Liver (tissue), 9 donors: ENCODE measurements around the gene SAPCD2. TPM values are rescaled to one million over a fixed set of nuclear protein-coding genes. Genes with fewer than 3 reads are reported as not detected.

ENCODE experiments used
- DNase-seq: peaks from one replicate; pipeline ENCODE4 v3.0.0-alpha.2; 2017; ENCODE audit warnings: low spot score
- H3K27ac ChIP-seq, 2 donors: one replicate each; pipeline ENCODE4 v1.7.0; 2013; ENCODE audit warnings: inconsistent platforms in 2 of 2, low read length in 2 of 2, control low read depth in 1 of 2, low read depth in 1 of 2, mild to moderate bottlenecking in 1 of 2
- H3K27me3 ChIP-seq, 4 donors: one replicate each; pipeline versions ENCODE4 v1.6.1 to v1.7.0; 2013; ENCODE audit warnings: low read length in 3 of 4, inconsistent platforms in 1 of 4, mild to moderate bottlenecking in 1 of 4, moderate library complexity in 1 of 4; ENCODE audit not compliant: control insufficient read depth in 4 of 4, insufficient read depth in 4 of 4
- H3K36me3 ChIP-seq, 4 donors: one replicate each; pipeline versions ENCODE4 v1.6.1 to v1.7.0; 2013; ENCODE audit warnings: low read length in 3 of 4, mild to moderate bottlenecking in 3 of 4, low read depth in 1 of 4, moderate library complexity in 1 of 4; ENCODE audit not compliant: control insufficient read depth in 4 of 4, insufficient read depth in 3 of 4
- H3K4me1 ChIP-seq, 4 donors: one replicate each; pipeline versions ENCODE4 v1.6.1 to v1.7.0; 2013; ENCODE audit warnings: low read length in 3 of 4, mild to moderate bottlenecking in 3 of 4, moderate library complexity in 1 of 4; ENCODE audit not compliant: control insufficient read depth in 4 of 4, insufficient read depth in 4 of 4
- H3K4me3 ChIP-seq, 3 donors: one replicate each; pipeline versions ENCODE4 v1.6.1 to v1.7.0; 2013; ENCODE audit warnings: low read length in 3 of 3, control low read depth in 1 of 3, low read depth in 1 of 3, mild to moderate bottlenecking in 1 of 3
- H3K9ac ChIP-seq, 2 donors: one replicate each; pipeline ENCODE4 v1.7.0; 2013; ENCODE audit warnings: low read length in 2 of 2, mild to moderate bottlenecking in 2 of 2, moderate library complexity in 2 of 2, control low read depth in 1 of 2, low read depth in 1 of 2
- H3K9me3 ChIP-seq, 4 donors: one replicate each; pipeline versions ENCODE4 v1.6.1 to v1.7.0; 2013; ENCODE audit warnings: low read length in 3 of 4; ENCODE audit not compliant: control insufficient read depth in 4 of 4
- FOXA1 ChIP-seq: IDR thresholded peaks from 2 replicates; pipeline ENCODE4 v1.6.1; 2016; ENCODE audit warnings: antibody characterized with exemption
- FOXA2 ChIP-seq: IDR thresholded peaks from 2 replicates; pipeline ENCODE4 v1.6.1; 2016; ENCODE audit warnings: antibody characterized with exemption
- GABPA ChIP-seq, 2 donors: IDR thresholded peaks in 1 of 2; conservative IDR thresholded peaks in 1 of 2; 2 replicates each; pipeline ENCODE4 v1.6.1; 2016; ENCODE audit warnings: antibody characterized with exemption in 2 of 2, mild to moderate bottlenecking in 1 of 2, moderate library complexity in 1 of 2
- HNF4A ChIP-seq, 2 donors: conservative IDR thresholded peaks; 2 replicates each; pipeline ENCODE4 v1.6.1; 2016; ENCODE audit warnings: antibody characterized with exemption in 2 of 2, mild to moderate bottlenecking in 2 of 2
- HNF4G ChIP-seq: IDR thresholded peaks from 2 replicates; pipeline ENCODE4 v1.6.1; 2016; ENCODE audit warnings: antibody characterized with exemption
- NR2F2 ChIP-seq: IDR thresholded peaks from 2 replicates; pipeline ENCODE4 v1.6.1; 2016; ENCODE audit warnings: antibody characterized with exemption
- RAD21 ChIP-seq, 2 donors: IDR thresholded peaks; 2 replicates each; pipeline ENCODE4 v1.6.1; 2016; ENCODE audit warnings: antibody characterized with exemption in 2 of 2, mild to moderate bottlenecking in 2 of 2
- RXRA ChIP-seq, 2 donors: IDR thresholded peaks; 2 replicates each; pipeline ENCODE4 v1.6.1; 2017 to 2018; ENCODE audit warnings: antibody characterized with exemption in 2 of 2, mild to moderate bottlenecking in 1 of 2
- SP1 ChIP-seq: IDR thresholded peaks from 2 replicates; pipeline ENCODE4 v1.6.1; 2018; ENCODE audit warnings: antibody characterized with exemption, mild to moderate bottlenecking
- TAF1 ChIP-seq: conservative IDR thresholded peaks from 2 replicates; pipeline ENCODE4 v1.6.1; 2016; ENCODE audit warnings: antibody characterized with exemption, mild to moderate bottlenecking
- YY1 ChIP-seq: IDR thresholded peaks from 2 replicates; pipeline ENCODE4 v1.6.1; 2016; ENCODE audit warnings: antibody characterized with exemption, mild to moderate bottlenecking
- WGBS: extraction: QIAGEN DNeasy Blood & Tissue Kit; methylation state at CpG from one replicate; pipeline ENCODE4 v1.1.7; 2013; 5-methylcytosine and 5-hydroxymethylcytosine counted together
- polyA plus RNA-seq, 2 donors: library from polyadenylated mRNA; stranded (reverse) in 1 of 2; unstranded in 1 of 2; fragments of 200-250 nt in 1 of 2; fragments of >200 nt in 1 of 2; fragmentation: Nextera tagmentation in 1 of 2; extraction: Ambion mirVana in 1 of 2; gene quantifications; one replicate each; pipeline versions ENCODE4 v1.2.1 to v1.2.3, GENCODE V29; 2013 to 2015
- total RNA-seq, 2 donors: library from RNA; depleted of rRNA; stranded (reverse); fragments of >200 nt; gene quantifications; one replicate each; pipeline ENCODE4 v1.2.3, GENCODE V29; 2014
- TF ChIP-seq, protein P1 (sequence below): fragments of 150-350 bp; IDR thresholded peaks from 2 replicates; pipeline ENCODE4 v1.5.1; 2017; ENCODE audit warnings: improper control_type of control experiment, low read depth, low read length; ENCODE audit not compliant: missing input control
- TF ChIP-seq, protein P2 (sequence below): IDR thresholded peaks from 2 replicates; pipeline ENCODE4 v1.6.1; 2016; ENCODE audit warnings: antibody characterized with exemption
- TF ChIP-seq, protein P3 (sequence below): IDR thresholded peaks from 2 replicates; pipeline ENCODE4 v1.6.1; 2016; ENCODE audit warnings: antibody characterized with exemption, mild to moderate bottlenecking
- TF ChIP-seq, protein P4 (sequence below): IDR thresholded peaks from 2 replicates; pipeline ENCODE4 v1.6.1; 2016; ENCODE audit warnings: antibody characterized with exemption
- TF ChIP-seq, protein P5 (sequence below): IDR thresholded peaks from 2 replicates; pipeline ENCODE4 v1.6.1; 2016; ENCODE audit warnings: antibody characterized with exemption
- donor health status: healthy.
- donor health status: healthy.
- donor health status: healthy.
- donor health status: healthy.
- donor health status: healthy.

The SAPCD2 gene
- total and polyA plus RNA-seq, 4 donors: 0.06 to 1.8 (median 0.23) TPM

DNA sequence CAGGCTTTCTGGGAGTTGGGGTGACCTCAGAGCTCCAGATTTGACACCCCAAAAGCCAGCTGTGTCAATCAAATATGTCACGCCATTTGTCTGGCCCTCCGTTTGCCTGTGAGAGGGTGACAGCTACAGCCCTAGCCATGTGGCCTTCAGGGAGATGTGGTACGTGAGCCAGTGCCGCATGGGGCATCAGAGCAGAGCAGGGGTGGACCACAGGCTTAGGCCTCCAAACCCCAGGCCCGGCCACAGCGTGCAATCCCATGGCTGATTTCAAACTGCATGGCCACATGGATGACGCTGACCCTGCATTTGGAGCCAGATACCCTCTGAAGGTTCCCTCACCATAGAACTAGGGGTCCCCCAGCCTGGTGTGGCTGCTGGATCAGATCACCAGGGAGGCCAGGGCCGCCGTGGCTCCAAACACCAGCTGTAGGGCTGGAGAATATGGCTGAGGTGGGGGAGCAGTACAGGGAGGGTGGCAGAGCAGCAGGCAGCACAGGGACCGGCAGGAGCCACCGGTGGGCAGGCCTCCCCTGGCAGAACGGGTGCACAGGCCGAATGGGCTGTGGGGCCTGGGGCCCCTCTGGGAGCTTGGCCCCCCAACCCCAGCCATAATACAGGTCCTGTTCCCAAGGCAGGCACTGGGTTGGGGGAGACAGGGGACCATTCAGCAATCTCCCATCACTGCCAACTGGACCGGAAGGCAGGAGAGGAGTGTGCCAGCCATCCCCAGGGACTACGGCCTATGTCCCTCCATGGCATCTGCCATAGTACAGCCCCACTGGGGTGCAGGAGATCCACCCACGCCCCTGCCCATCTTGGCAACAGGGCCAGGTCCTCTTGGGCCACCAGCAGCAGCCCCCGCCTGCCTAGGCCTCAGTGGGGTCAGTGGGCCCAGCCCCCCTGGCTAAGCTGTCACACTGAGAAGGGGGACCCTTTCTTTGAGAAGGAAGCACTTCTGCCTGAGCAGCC, 1.5 kb downstream of the SAPCD2 start (continued):
- TF ChIP-seq, protein P1, sequence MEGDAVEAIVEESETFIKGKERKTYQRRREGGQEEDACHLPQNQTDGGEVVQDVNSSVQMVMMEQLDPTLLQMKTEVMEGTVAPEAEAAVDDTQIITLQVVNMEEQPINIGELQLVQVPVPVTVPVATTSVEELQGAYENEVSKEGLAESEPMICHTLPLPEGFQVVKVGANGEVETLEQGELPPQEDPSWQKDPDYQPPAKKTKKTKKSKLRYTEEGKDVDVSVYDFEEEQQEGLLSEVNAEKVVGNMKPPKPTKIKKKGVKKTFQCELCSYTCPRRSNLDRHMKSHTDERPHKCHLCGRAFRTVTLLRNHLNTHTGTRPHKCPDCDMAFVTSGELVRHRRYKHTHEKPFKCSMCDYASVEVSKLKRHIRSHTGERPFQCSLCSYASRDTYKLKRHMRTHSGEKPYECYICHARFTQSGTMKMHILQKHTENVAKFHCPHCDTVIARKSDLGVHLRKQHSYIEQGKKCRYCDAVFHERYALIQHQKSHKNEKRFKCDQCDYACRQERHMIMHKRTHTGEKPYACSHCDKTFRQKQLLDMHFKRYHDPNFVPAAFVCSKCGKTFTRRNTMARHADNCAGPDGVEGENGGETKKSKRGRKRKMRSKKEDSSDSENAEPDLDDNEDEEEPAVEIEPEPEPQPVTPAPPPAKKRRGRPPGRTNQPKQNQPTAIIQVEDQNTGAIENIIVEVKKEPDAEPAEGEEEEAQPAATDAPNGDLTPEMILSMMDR: no peak
- no peak for TF ChIP-seq SP1

DNA sequence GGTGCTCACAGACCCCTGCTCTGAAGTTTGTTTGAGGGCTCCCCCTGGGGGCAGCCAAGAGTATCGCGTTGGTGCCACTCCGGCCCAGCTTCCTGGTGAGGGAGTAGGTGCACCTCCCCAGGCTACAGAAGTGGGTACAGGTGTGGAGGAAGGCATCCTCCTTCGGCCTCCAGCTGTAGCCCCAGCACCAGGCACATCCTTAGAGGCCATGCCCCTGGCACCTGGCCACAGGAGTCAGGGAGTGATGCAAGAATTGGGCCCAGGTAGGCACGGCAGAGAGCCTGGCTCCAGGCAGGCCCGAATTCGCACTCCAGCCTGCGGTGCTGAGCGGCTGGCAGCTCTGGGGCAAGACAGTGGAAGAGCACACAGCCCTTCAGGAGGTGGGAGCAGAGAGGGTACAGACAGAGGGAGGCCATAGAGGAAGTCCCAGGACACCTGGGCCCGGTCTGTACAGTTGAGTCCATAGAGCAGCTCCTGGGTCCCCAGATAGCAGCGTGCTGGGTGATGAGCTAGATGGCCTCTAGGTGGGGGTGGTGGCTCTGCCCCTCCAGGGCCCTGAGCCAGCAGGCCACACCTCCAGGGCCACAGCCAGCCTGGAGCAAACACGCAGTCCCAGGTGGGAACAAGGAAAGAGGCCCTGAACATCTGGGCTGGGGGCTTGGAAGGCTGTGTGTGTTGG, 2.4 kb downstream of the SAPCD2 start:
- TF ChIP-seq RAD21 (IDR thresholded peaks at IDR 0.05) (peak; percentile 76 to 81), TAF1 (no peak), RXRA (IDR thresholded peaks at IDR 0.05) (no peak), GABPA (IDR thresholded peaks at IDR 0.05 in 1 of 2, conservative IDR thresholded peaks at IDR 0.05 in 1 of 2) (no peak), HNF4G (no peak), FOXA1 (no peak), SP1 (no peak), HNF4A (conservative IDR thresholded peaks at IDR 0.05) (no peak), FOXA2 (no peak), YY1 (no peak), NR2F2 (no peak)
- TF ChIP-seq, protein P2, sequence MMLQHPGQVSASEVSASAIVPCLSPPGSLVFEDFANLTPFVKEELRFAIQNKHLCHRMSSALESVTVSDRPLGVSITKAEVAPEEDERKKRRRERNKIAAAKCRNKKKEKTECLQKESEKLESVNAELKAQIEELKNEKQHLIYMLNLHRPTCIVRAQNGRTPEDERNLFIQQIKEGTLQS: no peak
- TF ChIP-seq, protein P3, sequence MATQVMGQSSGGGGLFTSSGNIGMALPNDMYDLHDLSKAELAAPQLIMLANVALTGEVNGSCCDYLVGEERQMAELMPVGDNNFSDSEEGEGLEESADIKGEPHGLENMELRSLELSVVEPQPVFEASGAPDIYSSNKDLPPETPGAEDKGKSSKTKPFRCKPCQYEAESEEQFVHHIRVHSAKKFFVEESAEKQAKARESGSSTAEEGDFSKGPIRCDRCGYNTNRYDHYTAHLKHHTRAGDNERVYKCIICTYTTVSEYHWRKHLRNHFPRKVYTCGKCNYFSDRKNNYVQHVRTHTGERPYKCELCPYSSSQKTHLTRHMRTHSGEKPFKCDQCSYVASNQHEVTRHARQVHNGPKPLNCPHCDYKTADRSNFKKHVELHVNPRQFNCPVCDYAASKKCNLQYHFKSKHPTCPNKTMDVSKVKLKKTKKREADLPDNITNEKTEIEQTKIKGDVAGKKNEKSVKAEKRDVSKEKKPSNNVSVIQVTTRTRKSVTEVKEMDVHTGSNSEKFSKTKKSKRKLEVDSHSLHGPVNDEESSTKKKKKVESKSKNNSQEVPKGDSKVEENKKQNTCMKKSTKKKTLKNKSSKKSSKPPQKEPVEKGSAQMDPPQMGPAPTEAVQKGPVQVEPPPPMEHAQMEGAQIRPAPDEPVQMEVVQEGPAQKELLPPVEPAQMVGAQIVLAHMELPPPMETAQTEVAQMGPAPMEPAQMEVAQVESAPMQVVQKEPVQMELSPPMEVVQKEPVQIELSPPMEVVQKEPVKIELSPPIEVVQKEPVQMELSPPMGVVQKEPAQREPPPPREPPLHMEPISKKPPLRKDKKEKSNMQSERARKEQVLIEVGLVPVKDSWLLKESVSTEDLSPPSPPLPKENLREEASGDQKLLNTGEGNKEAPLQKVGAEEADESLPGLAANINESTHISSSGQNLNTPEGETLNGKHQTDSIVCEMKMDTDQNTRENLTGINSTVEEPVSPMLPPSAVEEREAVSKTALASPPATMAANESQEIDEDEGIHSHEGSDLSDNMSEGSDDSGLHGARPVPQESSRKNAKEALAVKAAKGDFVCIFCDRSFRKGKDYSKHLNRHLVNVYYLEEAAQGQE: no peak
- TF ChIP-seq, protein P4, sequence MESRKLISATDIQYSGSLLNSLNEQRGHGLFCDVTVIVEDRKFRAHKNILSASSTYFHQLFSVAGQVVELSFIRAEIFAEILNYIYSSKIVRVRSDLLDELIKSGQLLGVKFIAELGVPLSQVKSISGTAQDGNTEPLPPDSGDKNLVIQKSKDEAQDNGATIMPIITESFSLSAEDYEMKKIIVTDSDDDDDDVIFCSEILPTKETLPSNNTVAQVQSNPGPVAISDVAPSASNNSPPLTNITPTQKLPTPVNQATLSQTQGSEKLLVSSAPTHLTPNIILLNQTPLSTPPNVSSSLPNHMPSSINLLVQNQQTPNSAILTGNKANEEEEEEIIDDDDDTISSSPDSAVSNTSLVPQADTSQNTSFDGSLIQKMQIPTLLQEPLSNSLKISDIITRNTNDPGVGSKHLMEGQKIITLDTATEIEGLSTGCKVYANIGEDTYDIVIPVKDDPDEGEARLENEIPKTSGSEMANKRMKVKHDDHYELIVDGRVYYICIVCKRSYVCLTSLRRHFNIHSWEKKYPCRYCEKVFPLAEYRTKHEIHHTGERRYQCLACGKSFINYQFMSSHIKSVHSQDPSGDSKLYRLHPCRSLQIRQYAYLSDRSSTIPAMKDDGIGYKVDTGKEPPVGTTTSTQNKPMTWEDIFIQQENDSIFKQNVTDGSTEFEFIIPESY: no peak
- TF ChIP-seq, protein P5, sequence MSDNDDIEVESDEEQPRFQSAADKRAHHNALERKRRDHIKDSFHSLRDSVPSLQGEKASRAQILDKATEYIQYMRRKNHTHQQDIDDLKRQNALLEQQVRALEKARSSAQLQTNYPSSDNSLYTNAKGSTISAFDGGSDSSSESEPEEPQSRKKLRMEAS: no peak
- TF ChIP-seq, protein P1: peak; percentile 82
- Histone ChIP-seq H3K4me1 (peaks cover 4 to 17% (median 5%) of the 10 kb centered on the region in 4 donors), H3K9ac (no peak overlapping the region), H3K9me3 (no peaks in the 10 kb centered on the region), H3K4me3 (no peak overlapping the region), H3K36me3 (no peaks in the 10 kb centered on the region), H3K27me3 (peaks cover 0 to 13% (median 1%) of the 10 kb centered on the region in 4 donors), H3K27ac (no peak overlapping the region)
- peak; percentile 84 for DNase-seq
- WGBS: 45% methylated on average over 12 of the region's 12 CpGs
